GM18502 (cell line): ENCODE results near the gene ANKRD13A.
"Not testable (repeated sequence)": the region's sequence is repeated elsewhere in the genome, so short reads cannot be mapped to it uniquely, and the experiment has no call there.

Experiments used
- ATAC-seq: cut with Tn5 transposase; IDR thresholded peaks from one replicate; pipeline ENCODE4 v1.9.1; 2021; ENCODE audit warnings: mild to moderate bottlenecking; ENCODE audit not compliant: unreplicated experiment, poor library complexity

ANKRD13A gene

GRCh38 chr12:110004598-110004997 is 5.4 kb downstream of the ANKRD13A start:
- peak; percentile 63 for ATAC-seq

GRCh38 chr12:110005319-110005973 is 6.2 kb downstream of the ANKRD13A start:
- no peak for ATAC-seq

DNA sequence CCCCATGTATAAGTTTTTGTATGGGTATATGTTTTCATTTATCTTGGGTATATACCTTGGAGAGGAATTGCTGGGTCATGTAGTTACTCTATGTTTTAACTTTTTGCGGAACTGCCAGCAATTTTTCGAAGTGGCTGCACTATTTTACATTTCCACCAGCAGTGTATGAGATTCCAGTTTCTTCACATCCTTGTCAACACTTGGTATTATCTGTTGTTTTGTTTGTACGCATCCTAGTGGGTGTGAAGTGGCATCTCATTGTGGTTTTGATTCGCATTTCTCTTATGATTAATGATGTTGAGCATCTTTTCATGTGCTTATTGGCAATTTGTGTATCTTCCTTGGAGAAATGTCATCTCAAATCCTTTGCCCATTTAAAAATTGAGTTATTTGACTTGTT is 6.9 kb downstream of the ANKRD13A start:
- ATAC-seq, result no peak

DNA sequence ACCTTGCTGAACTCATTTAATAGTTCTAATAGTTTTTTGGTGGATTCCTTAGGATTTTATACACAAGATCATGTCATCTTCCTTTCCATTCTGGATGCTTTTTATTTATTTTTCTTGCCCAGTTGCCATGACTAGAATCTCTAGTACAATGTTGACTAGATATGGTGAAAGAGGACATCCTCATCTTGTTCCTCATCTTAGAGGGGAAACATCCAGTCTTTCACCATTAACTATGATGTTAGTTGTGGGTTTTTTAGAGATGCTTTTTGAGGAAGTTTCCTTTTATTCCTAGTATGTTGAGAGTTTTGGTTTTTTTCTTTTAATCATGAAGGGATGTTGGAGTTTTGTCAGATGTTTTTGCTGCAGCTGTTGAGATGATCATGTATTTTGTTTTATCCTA is 8.7 kb downstream of the ANKRD13A start:
- ATAC-seq, result no peak

GRCh38 chr12:110008681-110009398 is 9.6 kb downstream of the ANKRD13A start:
- ATAC-seq, result not testable (repeated sequence)

GRCh38 chr12:110010853-110011723 is 11.9 kb downstream of the ANKRD13A start:
- peak; percentile 49 for ATAC-seq

- ATAC-seq, result peak; percentile 59
Measured at GRCh38 chr12:110012137-110012536, 12.9 kb downstream of the ANKRD13A start.

DNA sequence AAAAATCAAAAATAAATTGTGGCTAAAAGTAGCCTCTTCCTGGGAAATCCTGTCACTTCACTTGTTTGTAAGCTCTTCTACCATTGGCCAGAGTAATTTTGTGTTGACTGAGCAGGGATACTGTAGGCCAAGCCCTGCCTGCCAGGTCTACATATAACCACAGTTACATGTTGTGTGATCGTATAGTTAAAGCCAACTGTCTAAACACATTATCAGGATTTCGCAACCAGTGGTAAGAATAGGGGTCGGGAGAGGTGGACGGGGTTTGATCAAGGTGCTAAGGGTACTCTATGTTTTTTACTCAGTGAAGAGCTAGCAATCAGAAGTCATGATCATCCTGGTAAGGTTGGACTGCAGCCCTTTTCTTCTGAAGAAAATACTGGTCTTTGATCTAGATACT is 13.4 kb downstream of the ANKRD13A start:
- no peak for ATAC-seq

DNA sequence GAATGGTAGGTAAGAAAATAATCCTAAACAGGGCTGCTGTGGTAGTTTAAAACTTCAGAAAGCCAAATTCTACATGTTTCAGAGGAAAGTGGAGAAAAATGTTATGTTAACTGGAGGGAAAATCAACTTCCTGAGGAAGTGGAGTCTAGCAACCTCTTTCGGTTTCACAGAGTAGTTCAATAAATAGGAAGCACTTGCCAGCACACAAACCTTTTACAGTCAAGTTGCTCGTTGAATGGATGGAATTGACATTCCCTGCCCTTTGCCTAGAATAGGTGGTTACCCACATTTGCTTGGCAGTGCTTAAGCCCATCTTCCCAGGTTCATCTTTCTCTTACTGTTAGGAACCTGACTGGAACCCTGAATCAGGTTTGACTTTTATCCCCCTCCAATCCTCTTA is 15.9 kb downstream of the ANKRD13A start:
- no peak for ATAC-seq

DNA sequence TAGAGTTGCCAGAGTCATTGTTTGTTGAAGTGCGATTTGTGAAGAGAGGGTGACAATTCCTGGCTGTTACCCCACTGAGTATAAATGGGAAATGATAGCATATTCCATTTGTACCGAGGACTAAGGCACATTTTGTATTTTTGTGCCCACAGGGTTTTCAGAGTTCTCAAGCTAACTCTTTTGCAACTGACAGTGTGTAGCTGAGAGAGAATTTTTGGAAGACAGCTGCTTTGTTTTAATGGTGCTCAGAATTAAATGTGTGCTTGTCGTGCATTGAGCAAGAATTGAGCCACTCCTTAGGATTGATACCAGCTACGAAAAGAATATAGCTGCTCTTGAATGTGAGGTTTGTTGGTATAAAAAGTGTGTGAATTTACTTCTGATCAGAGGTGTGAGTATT is 21.7 kb downstream of the ANKRD13A start:
- no peak for ATAC-seq

GRCh38 chr12:110023059-110023980 is 24.1 kb downstream of the ANKRD13A start:
- ATAC-seq, result no peak

DNA sequence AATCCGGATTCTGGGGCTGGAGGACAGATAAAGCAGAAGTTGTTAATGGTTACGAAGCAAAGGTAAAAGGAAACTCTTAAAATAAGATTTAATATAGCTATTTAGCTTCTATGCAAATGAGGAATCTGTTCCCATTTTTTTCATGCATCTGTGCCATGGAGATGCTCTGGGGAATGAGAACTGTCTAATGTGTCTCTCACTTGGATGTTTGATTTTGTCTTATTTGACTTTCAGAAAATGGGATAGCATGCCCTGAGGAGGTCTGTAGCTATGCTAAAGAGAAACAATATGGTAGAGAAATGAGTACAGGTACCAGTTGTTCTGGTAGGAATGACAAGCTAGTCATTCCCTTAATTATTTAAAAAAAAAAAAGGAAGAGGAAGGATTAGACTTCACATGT is 24.8 kb downstream of the ANKRD13A start:
- no peak for ATAC-seq

DNA sequence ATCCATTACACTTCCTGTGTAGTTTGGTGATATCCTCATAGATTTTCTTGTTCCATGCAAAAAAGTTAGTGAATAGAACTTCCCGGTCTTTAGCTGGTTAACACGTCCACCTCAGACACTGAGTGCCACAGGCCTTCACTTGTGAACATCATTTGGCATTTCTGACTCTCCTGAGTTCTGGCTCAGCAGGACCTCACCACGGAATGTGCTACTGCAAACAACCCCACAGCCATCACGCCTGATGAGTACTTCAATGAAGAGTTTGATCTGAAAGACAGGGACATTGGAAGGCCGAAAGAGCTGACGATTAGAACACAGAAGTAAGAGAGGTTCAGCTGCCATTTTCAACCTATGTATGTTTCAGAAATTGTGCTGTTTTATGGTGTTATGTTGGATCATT is 29.1 kb downstream of the ANKRD13A start:
- no peak for ATAC-seq

- no peak for ATAC-seq
Measured at GRCh38 chr12:110029290-110029815, 30.1 kb downstream of the ANKRD13A start.

DNA sequence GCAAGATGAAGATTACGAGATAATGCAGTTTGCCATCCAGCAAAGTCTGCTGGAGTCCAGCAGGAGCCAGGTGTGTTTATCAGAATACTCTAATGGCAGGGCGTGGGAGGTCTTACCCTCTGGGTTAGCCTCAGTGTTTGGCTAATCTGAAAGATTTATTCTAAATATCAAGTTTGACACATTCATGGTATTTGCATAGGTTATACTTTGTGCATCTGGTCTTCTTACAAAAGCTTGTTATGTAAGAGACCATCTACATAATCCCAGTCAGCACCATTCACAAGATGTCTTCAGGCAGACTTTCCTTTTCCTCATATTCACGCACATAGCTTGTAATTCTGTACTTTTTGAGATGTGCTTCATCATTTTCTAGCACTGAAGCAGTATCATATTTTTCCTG is 34.7 kb downstream of the ANKRD13A start:
- ATAC-seq, result no peak

- no peak for ATAC-seq
Measured at GRCh38 chr12:110035534-110036104, 36.4 kb downstream of the ANKRD13A start.

DNA sequence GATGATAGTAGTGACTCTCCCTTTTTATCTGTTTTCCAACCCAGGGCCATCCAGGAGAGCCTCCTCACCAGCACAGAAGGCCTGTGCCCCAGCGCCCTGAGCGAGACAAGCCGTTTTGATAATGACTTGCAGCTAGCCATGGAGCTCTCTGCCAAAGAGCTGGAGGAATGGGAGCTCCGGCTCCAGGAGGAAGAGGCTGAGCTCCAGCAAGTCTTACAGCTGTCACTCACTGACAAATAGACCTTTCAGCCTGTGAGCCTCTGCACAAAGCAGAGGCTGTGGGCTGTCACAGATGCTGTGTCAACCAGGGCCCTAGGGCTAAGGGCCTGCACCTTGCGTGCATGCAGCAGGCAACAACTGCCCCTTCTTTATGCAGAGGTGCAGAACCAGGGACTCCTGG is 38.1 kb downstream of the ANKRD13A start:
- ATAC-seq, result no peak

DNA sequence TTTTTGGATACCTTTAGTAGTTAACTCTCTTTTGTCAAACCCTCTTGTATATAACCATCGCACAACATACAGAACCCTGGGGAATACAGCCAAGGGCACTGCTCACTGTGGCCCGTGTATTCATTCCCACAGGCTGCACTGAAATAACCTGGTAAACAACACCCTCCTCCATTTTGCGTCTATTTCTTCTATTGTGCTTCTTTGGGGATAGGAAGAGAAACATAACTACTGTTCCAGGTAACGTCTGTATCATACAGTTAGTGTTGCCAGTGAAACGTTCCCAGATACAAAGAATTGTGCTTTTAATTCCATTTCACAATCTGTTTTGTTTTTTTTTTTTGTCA is 39.5 kb downstream of the ANKRD13A start:
- no peak for ATAC-seq

GRCh38 chr12:110039085-110039807 is 40.0 kb downstream of the ANKRD13A start:
- no peak for ATAC-seq
